GM19467 (cell line): ENCODE results near the gene INHBC.

Experiments
- ATAC-seq: cut with Tn5 transposase; IDR thresholded peaks from one replicate; pipeline ENCODE4 v1.9.1; 2021; ENCODE audit warnings: mild to moderate bottlenecking, moderate library complexity; ENCODE audit not compliant: unreplicated experiment

INHBC gene

DNA sequence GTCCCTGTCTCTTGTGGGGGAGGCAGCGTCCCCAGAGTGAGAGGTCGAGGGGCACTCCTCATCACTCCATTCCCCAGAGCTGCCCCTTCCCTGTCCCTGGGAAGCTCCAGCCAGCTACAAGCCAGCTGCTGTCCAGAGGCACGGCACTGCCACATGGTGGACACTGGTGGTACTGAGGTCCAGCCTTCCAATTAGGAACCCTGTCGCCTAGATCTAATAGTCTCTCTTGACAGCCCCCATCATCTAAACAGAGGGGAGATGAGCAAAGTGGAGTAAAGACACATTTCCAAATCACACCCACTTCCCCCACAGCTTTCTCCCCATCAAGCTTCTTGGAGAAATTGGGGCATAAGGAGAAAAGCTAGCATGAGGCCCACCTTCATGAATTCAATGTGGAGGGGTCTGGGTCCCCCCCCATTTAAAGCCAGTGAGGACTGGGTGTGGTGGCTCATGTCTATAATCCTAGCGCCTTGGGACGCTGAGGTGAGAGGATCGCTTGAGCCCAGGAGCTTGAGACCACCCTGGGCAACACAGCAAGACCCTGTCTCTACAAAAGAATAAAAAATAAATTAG lies 18.4 kb downstream of the INHBC start:
- no peak for ATAC-seq

DNA sequence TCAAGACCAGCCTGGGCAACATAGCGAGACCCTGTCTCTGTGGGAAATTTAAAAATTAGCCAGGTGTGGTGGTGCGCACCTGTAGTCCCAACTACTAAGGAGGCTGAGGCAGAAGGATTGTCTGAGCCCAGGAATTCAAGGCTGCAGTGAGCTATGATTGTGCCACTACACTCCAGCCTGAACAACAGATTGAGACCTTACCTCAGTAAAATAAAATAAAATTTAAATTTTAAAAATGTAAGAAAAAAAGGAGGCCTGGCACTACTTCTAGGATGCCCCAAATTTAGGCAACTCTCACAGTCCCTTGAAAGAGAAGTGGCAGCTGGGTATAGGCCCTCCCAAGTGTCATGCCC lies 19.6 kb downstream of the INHBC start:
- ATAC-seq, result no peak

- ATAC-seq, result no peak
These were observed 20.2 kb downstream of the INHBC start, which contains the start of gene INHBE for GRCh38 chr12:57454566-57455373. Gene INHBE, plus strand, starts transcription at chr12:57455307. Its CDS starts 230 bp downstream, at chr12:57455537.

DNA sequence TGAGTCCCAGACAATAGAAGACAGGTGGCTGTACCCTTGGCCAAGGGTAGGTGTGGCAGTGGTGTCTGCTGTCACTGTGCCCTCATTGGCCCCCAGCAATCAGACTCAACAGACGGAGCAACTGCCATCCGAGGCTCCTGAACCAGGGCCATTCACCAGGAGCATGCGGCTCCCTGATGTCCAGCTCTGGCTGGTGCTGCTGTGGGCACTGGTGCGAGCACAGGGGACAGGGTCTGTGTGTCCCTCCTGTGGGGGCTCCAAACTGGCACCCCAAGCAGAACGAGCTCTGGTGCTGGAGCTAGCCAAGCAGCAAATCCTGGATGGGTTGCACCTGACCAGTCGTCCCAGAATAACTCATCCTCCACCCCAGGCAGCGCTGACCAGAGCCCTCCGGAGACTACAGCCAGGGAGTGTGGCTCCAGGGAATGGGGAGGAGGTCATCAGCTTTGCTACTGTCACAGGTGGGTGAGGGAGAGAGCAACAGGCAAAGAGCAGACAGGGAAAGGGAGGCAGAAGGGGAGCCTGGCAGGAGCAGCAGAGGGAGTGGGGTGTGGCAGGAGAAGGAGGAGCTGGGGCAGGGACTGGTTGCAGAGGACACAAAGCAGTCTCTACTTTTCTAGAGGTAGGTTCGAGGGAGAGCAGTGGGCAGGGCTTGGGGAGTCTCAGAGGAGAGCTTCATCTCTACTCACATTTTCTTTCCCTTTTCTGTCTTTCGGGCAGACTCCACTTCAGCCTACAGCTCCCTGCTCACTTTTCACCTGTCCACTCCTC lies 21.0 kb downstream of the INHBC start:
- no peak for ATAC-seq

DNA sequence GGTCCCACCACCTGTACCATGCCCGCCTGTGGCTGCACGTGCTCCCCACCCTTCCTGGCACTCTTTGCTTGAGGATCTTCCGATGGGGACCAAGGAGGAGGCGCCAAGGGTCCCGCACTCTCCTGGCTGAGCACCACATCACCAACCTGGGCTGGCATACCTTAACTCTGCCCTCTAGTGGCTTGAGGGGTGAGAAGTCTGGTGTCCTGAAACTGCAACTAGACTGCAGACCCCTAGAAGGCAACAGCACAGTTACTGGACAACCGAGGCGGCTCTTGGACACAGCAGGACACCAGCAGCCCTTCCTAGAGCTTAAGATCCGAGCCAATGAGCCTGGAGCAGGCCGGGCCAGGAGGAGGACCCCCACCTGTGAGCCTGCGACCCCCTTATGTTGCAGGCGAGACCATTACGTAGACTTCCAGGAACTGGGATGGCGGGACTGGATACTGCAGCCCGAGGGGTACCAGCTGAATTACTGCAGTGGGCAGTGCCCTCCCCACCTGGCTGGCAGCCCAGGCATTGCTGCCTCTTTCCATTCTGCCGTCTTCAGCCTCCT lies 21.6 kb downstream of the INHBC start:
- no peak for ATAC-seq

DNA sequence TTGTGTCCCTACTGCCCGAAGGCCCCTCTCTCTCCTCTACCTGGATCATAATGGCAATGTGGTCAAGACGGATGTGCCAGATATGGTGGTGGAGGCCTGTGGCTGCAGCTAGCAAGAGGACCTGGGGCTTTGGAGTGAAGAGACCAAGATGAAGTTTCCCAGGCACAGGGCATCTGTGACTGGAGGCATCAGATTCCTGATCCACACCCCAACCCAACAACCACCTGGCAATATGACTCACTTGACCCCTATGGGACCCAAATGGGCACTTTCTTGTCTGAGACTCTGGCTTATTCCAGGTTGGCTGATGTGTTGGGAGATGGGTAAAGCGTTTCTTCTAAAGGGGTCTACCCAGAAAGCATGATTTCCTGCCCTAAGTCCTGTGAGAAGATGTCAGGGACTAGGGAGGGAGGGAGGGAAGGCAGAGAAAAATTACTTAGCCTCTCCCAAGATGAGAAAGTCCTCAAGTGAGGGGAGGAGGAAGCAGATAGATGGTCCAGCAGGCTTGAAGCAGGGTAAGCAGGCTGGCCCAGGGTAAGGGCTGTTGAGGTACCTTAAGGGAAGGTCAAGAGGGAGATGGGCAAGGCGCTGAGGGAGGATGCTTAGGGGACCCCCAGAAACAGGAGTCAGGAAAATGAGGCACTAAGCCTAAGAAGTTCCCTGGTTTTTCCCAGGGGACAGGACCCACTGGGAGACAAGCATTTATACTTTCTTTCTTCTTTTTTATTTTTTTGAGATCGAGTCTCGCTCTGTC lies 22.3 kb downstream of the INHBC start:
- ATAC-seq, result no peak

GRCh38 chr12:57458665-57459054 lies 24.1 kb downstream of the INHBC start:
- no peak for ATAC-seq

GRCh38 chr12:57459055-57459749 lies 24.6 kb downstream of the INHBC start:
- peak; percentile 45 for ATAC-seq

DNA sequence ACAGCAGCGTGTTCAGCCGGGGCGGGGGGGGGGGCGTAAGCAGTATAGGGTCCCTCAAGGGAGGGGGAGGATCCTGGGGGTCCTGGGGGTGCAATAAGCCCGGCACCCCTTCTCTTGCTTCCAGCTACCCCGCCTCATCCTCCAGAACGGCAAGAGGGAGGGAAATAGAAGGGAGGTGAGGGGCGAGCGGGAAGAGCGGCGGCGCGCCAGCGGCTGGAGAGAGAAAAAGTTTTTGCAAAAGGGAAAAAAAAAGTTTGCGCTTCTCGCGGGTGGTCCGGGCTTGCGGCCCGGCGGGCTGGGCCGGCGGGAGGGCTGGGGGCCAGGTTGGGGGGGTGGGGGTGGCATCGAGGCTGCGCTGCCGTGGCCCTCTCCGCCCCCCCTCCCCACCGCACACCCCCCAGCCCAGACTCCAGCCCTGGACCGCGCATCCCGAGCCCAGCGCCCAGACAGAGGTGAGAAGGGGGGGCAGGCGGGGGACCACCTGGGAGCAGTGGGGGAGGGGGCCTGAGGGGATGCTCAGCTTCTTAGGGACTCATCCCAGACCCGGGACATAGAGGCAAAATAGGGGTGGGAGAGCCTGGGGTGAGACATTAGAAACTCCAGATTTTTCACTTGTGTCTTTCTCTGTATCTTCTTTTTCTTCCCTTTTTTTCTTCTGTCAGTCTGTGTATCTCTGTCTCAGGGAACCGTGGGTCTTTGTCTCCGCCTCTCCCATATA lies 25.3 kb downstream of the INHBC start, which contains the start of gene GLI1:
TSS of gene GLI1 (plus strand) at position 36 of the 718 bp plus-strand sequence. CDS start 3,907 bp downstream, outside the sequence.
- no peak for ATAC-seq

DNA sequence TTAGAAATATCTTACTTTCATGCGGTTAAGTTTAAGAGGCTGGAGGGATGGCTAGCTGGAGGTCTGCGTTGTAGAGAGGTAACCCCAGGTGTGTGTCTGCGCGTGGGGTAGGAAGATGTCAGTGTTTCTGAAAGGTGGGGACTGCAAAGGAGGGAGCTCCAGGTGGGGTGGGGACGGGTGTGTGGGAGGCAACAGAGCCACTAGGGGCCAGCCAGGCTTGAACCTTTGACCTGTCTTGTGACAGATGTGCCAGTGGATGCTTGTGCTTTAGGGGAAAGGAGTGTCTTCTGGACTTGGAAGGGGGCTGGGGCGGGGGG lies 25.8 kb downstream of the INHBC start:
- no peak for ATAC-seq

DNA sequence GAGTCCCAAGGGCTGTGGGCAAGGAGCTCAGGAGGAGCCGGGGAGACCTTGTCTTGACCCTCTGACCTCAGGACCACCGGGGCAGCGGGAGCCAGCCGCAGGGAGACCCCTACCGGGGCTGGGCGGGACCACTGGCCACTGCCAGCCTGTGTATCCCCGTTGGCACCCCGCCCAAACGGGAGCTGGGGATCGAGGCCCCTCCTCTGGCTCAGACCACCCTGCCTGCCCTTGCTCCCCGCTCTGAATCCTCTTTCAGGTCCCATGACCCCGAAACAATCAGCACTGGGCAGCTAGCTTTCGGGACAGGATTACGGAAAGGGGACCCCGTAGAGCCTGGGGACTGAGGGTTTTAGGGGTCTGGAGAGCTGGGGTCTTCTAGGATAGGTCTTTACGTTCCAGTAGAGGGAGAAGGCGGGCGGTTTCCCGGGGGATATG lies 26.3 kb downstream of the INHBC start:
- no peak for ATAC-seq

- no peak for ATAC-seq
These were observed 26.8 kb downstream of the INHBC start for GRCh38 chr12:57461276-57461916.

- ATAC-seq, result no peak
These were observed 27.3 kb downstream of the INHBC start for GRCh38 chr12:57461917-57462250.

DNA sequence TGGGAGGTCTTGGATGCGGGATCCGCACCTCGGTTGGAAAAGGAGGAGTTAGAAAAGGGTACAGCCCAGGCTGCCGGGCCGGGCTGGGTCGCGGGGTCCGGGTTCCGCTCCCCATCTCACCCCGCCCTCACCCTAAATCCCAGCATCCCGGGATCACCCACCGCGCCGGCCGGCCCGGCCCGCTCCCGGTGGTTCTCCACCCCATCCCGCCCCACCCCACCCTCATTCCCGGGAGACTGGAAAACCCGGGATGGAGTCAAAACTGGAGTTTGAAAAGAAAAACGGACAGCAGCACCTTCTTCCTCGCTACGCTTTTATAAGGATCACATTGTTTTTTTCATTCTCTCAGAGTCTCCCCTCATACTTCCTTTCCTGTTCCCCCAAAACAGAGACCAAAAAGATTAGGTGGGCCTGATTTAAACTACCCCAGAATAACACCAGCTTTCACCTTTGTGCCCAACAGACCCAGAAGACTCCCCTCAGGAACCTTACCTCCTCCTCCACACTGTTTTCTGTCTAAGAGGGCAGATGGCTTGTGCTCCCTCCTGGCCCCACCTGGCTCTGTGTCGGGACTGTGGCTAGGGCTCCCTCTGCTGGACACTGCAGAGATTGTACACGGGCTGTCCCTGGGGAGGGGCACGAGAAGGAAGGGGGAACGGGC lies 27.8 kb downstream of the INHBC start:
- peak; percentile 53 for ATAC-seq

- ATAC-seq, result no peak
These were observed 28.3 kb downstream of the INHBC start for GRCh38 chr12:57462912-57463253.

DNA sequence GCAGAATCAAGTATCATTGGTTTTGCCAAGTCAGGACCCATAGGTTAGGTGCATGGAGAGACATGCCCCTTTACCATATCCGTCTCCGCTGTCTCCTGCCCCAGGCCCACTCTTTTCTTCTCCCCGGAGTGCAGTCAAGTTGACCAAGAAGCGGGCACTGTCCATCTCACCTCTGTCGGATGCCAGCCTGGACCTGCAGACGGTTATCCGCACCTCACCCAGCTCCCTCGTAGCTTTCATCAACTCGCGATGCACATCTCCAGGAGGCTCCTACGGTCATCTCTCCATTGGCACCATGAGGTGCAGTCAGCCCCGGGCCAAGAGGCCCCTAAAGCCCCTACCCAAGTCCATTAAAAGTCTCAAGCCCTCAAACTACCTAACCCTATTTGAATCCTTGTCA lies 30.0 kb downstream of the INHBC start:
- ATAC-seq, result no peak

GRCh38 chr12:57465030-57465746 lies 30.6 kb downstream of the INHBC start:
- no peak for ATAC-seq
